ENCODE measurements around the gene XRCC1.
"Not testable (repeated sequence)": the region's sequence is repeated elsewhere in the genome, so short reads cannot be mapped to it uniquely, and the experiment has no call there.

Gene XRCC1

GRCh38 chr19:43574424-43575155, 737 bp downstream of the XRCC1 start:
- DNase-seq: no peak

- no peak for DNase-seq
Measured at GRCh38 chr19:43572171-43572588, 3.1 kb downstream of the XRCC1 start.

- no peak for DNase-seq
Measured at GRCh38 chr19:43570174-43570791, 5.0 kb downstream of the XRCC1 start.

DNA sequence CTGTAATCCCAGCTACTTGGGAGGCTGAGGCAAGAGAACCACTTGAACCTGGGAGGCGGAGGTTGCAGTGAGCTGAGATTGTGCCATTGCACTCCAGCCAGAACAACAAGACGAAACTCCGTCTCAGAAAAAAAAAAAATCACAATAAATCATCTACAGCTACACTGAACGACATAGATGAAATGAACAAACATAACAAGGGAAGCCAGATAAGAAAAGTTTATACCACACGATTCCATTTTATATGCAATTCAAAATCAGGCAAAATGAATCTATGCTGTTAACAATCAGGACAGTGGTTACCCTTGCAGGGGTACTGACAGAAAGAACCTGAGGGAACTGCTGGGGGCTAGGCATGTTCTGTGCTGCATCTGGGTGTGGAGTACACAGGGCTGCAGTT, 5.7 kb downstream of the XRCC1 start:
- DNase-seq: no peak

- no peak for DNase-seq
Measured at GRCh38 chr19:43564800-43565199, 10.5 kb downstream of the XRCC1 start.

- no peak for DNase-seq
Measured at GRCh38 chr19:43563816-43564457, 11.4 kb downstream of the XRCC1 start.

GRCh38 chr19:43562698-43563241, 12.6 kb downstream of the XRCC1 start:
- peak; percentile 67 for DNase-seq

- DNase-seq: no peak
Measured at GRCh38 chr19:43562226-43562697, 13.1 kb downstream of the XRCC1 start.

GRCh38 chr19:43561139-43561970, 14.0 kb downstream of the XRCC1 start:
- no peak for DNase-seq

DNA sequence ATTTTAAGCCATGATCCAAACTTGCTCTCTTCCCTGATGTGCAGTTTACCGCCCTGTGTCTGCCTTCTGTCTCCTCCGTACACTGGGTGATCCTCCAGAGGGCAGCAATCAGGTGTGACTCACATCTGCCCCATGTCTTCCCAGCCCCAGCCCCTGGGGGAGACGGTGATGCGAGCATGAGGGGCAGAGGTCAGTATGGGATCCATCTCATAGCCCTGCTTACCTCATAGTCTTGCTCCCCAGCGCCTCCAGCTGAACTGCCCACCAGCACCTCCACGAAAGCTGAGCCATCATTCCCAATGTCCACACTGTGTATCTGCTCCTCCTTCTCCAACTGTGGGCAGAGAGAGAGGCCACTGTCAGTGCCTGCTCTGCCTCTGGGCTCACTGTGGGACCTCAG, 14.6 kb downstream of the XRCC1 start:
- DNase-seq: no peak

- DNase-seq: peak; percentile 62
Measured at GRCh38 chr19:43555185-43555770, 20.0 kb downstream of the XRCC1 start.

DNA sequence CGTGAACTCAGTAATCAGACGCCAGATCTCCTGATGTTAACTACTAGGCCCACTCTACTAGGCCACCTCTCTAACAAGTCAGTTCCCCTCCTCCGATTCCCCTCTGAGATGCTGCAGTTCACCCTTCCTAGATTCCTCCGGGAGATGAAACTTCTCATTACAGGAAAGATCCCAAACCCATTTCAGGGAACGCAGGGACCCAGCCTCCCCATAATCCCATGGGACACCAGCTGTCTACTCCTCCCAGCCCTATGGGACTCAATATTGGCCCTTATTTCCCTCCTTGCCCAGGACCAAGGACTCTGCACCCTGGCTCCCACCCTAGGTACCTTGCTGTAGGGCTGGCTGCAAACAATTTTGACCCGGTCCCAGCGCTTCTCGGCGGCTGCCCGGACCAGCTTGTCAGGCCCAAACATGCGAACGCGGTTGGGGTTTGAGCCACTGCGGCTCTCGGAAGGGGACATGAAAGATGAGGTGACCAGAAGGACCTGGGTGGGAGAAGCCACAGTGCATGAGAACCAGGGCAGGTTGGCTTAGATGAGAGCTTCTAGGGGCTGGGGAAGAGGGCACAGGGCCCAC, 20.9 kb downstream of the XRCC1 start:
- DNase-seq: no peak

- no peak for DNase-seq
Measured at GRCh38 chr19:43553656-43554055, 21.7 kb downstream of the XRCC1 start.

GRCh38 chr19:43552616-43553015, 22.7 kb downstream of the XRCC1 start:
- no peak for DNase-seq

GRCh38 chr19:43552198-43552450, 23.2 kb downstream of the XRCC1 start:
- DNase-seq: no peak

DNA sequence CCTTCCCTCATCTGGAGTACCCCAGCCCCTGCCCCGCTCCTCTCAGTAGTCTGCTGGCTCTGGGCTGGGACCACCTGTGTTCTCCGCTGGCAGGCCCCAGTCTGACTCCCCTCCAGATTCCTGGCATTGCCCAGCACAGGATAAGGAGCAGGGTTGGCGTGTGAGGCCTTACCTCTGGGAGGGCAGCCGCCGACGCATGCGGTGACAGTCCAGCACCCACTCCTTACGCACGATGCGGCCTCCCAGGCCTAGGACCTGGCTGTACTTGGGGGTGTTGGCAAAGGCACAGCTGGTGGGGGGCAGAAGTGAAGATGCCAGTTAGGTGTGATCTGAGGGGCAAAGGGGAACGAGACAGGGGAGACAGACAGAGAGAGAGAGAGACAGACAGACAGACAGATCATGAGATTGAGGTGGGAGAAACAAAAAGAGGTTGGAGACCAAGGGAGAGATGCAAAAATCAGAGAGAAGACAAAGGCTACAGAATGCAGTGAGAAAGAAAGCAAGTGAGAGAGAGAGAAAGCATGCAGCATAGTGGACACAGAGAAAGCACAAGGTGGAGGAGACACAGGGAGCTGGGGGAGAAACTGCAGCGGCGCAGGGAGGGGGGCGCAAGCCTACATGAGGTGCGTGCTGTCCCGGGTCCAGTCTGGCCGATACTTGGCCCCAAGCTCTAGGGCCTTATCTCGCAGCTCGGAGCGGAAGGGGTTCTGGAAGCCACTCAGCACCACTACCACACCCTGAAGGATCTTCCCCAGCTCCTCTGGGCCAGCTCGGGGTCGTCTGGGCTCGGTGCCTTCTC, 23.7 kb downstream of the XRCC1 start:
- no peak for DNase-seq

DNA sequence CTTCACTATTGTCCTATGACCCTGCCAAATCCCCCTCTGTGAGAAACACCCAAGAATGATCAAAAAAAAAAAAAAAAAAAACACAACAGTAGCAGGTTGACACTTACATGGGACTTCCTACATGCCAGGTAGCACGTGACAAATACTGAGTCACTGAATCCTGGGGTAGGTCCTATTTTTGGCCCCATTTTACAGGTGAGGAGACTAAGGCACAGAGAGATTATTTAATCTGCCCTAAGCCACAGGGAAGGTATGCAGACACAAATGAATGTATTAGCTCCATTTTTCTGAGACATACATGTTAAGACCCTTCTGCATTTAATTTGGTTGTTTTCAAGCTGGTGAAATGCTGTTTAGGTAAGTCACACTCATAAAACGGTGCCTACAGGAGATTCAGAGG, 26.6 kb downstream of the XRCC1 start:
- DNase-seq: no peak

GRCh38 chr19:43547926-43548325, 27.4 kb downstream of the XRCC1 start:
- DNase-seq: not testable (repeated sequence)

DNA sequence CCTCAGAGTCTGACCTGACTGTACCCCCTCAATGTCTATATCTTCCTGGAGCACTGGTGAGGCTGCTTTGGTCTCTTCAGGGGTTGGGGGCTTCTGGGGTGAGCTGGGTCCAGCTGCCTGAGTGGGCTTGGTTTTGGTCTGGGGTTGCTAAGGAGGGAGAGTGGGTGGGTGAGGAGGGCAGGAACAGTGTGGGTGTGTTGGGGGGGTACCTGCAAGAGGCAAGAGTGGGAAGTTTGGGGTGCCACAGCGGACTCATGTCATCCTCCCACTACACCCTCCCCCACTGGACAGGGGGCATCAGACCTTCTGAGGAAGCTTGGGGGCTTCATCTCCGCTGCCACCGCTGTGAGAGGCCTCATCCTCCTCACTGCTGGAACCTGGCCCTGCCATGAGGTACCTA, 28.7 kb downstream of the XRCC1 start:
- no peak for DNase-seq

DNA sequence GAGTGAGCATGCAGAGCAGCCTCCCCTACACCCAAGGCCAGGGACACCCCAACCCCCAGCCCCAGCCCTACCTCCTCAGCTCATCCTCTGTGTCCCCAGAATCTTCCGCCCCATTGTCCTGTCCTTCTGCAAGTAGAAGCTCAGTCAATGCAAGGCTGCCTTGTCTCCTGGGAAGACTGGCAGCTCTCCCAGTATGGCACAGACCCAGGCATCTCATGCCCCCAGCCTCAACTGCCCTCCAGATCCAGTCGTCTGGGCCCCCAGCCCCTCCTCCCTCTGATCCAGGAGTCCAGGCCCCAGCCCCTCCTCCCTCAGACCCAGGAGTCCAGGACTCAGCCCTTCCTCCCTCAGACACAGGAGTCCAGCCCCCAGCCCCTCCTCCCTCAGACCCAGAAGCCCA, 29.3 kb downstream of the XRCC1 start:
- no peak for DNase-seq

DNA sequence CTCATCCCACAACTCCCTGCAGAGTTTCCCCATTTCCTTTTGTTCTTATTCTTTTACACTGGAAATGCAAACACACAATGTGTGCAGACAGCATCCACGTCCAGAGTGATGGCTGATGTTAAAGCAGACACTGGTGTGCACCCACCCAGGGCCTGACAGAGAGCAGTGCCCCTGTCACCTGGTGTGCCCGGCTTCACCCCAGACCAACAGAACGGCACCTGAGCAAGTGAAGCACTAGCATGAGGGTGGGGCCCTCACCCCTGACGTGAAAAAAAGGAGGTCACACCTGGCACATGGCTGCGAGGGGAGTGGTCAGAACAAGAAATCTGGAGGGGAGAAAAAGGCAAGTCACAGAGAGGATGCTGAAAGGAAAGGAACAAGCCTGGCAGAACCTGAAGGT, 30.1 kb downstream of the XRCC1 start:
- DNase-seq: no peak

DNA sequence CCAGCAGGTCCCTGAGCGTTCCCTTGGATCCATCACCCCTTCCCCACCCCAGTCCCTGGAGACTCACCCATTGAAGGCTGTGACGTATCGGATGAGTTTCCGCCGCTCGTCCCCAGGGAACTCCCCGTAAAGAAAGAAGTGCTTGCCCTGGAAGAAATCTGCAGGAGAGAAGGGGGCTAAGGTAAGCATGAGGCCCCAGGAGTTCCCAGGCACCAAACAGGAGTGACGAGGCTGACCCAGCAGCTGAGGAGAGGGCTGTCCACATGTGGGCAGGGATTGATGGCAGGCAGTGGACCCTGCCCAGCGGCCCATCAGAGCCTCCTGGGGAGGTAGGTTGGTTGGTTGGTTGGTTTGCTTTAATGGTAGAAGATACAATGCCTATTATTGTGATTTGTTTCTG, 31.2 kb downstream of the XRCC1 start:
- DNase-seq: no peak
